Measurements from ENCODE around the gene SYCP2. TPM values are rescaled to one million over a fixed set of nuclear protein-coding genes. Genes with fewer than 3 reads are reported as not detected.

The SYCP2 gene
- total and polyA plus RNA-seq, 2 of the 8 experiments (the other 6 are each of a cell fraction or from before 2014, with no cell fraction given): 0.02 to 0.50 TPM

- TF ChIP-seq CHD7 (IDR thresholded peaks at IDR 0.05; ENCODE audit: insufficient replicate concordance, low read length) (no peak), YY1 (IDR thresholded peaks at IDR 0.05; ENCODE audit: low read depth, low read length) (no peak), TAF7 (optimal IDR thresholded peaks at IDR 0.05; ENCODE audit: borderline replicate concordance, low read depth, low read length) (no peak), RBBP5 (IDR thresholded peaks at IDR 0.05; ENCODE audit: borderline replicate concordance, low read depth, low read length) (no peak), PHF8 (conservative IDR thresholded peaks at IDR 0.05; ENCODE audit: low read depth, low read length) (no peak), POU5F1 (IDR thresholded peaks at IDR 0.05; ENCODE audit: low read depth, low read length) (no peak)
Observed at GRCh38 chr20:59932616-59933295, 681 bp downstream of the SYCP2 start (continued).

Measured in H1 (cell line).